GM19467 (cell line): Measurements from ENCODE around the gene RCOR1.
A peak's percentile ranks its signal among the peaks of the same experiment; 100 is the strongest.
"Not testable (repeated sequence)": the region's sequence is repeated elsewhere in the genome, so short reads cannot be mapped to it uniquely, and the experiment has no call there.

Experiments
- ATAC-seq: cut with Tn5 transposase; IDR thresholded peaks from one replicate; pipeline ENCODE4 v1.9.1; 2021; ENCODE audit warnings: mild to moderate bottlenecking, moderate library complexity; ENCODE audit not compliant: unreplicated experiment

RCOR1 gene

DNA sequence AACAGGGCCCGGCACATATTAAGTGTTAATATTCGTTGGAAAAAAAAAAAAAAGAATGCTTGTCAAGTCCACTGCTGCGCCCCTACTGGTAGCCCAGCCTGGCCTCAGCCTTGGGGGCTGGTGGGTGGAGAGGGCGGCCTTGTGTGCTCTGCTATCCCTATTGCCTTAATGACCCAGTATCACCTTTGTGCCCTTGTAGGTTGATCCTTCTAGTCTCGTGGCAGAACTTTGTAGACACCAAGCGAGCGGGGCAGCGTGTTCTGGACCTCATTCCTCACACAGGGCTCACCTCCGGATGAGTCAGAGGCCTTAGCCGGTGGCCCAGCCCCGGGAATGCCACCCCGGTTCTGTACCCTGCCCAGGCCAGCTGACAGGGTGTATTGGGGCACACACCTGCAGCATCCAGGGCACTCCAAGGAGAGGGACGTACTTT is 1.8 kb upstream of the RCOR1 start:
- no peak for ATAC-seq

DNA sequence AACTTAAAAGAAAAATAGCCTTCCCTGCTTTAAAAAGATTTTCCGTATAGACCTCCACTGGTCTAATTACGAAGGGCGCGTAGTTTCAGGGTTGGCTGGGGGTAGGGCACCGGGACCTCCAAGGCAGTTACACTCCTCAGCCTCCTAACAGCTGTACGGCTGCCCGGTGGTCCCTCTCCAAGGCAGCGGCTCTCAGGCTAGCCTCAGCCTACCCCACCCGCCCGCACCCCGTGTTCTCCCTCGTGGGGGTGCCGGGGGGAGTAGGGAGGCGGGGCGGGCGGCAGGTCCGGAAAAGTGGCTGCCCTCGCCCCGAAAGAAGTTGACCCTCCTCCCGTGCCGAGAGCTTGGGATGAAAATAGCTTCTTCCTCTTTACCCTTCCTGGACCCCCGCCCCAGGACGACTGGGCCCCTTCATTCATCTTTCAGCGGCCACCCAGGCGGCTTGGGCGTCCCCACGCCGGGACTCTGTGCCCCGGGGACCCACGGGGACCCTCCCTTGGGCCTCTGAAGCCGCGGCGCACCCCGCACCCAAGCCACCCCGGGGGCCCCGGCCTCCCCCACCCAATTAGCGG is 991 bp upstream of the RCOR1 start:
- ATAC-seq = no peak

DNA sequence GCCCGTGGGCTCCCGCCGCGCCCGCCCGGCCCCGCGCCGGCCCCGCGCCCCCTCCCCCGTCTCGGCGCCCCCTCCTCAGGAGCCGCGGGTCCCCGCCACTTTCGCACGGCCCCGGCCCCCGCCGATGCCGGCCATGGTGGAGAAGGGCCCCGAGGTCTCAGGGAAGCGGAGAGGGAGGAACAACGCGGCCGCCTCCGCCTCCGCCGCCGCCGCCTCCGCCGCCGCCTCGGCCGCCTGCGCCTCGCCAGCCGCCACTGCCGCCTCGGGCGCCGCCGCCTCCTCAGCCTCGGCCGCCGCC is 263 bp downstream of the RCOR1 start:
- peak; percentile 6 for ATAC-seq

DNA sequence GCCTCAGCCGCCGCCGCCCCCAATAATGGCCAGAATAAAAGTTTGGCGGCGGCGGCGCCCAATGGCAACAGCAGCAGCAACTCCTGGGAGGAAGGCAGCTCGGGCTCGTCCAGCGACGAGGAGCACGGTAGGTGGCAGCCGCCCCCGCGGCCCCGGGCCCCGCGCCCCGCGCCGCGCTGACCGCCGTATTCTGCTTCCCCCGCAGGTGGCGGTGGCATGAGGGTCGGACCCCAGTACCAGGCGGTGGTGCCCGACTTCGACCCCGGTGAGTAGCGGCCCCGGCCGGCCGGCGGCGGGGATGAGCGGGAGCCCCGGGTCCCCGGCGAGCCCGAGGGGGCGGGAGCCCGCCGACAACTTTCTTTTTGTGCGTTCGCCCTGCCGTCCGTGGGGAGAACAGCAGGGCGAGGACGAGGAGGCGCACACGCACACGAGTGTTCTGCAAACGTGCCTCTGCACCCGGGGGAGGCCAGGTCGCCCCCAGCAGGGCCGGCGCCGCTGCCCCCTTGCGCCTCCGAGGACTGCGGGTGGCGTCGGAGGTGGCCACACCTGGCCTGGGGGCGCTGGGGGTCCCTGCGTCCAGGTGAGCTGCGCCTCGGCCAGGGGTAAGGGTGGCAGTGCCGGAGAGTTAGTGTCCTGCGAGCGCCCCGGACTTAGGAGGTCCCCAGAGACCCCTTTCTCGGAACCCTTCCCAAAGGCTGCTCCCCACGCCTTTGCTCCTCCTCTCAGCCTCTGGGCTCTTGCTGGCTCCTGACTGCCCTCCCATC is 794 bp downstream of the RCOR1 start:
- peak; percentile 17 for ATAC-seq

DNA sequence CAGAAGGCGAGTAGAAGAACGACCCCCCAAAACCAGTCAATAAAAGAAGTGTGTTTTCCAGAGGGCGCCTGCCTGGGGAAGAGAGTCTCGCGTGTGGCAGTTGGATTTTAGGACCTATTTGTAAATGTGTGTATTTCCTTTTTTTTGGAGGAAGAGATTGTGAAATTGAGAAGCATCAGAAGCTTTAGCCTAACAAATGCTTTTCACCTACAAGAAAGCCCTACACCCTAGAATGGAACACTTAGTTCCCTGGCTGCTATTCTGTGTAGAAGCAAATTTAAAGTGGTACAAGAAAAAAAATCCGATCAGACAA is 1.3 kb downstream of the RCOR1 start:
- no peak for ATAC-seq

DNA sequence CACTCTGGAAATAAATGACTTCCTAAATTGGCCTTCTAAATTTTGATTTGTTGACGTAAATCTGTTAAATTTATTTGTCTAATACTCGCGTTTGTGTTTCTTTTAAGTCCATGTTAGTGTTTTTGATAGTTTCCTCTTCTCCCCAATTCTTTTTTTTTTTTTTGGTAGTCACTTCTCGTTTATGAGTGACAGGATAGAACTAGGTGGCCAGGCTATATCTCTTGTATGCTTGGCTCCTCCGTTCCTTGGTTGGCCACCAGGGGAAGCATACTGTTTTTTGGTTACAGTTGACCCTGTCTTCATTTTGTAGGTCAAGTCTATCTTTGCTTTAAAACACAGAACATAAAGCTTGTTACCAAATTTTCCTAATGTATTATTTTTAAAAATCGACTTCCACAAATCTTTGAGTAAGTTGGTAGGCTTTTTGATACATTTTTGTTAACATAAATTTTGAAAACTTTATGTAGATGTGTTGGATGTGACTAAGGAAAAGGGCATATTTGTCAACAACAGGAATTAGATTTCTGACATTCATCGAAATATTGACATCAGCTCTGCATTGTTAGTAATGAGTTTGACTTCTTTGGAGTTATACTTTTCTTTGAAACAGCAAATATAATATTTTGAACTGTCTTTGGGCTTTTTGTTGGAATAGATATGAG is 2.2 kb downstream of the RCOR1 start:
- no peak for ATAC-seq

DNA sequence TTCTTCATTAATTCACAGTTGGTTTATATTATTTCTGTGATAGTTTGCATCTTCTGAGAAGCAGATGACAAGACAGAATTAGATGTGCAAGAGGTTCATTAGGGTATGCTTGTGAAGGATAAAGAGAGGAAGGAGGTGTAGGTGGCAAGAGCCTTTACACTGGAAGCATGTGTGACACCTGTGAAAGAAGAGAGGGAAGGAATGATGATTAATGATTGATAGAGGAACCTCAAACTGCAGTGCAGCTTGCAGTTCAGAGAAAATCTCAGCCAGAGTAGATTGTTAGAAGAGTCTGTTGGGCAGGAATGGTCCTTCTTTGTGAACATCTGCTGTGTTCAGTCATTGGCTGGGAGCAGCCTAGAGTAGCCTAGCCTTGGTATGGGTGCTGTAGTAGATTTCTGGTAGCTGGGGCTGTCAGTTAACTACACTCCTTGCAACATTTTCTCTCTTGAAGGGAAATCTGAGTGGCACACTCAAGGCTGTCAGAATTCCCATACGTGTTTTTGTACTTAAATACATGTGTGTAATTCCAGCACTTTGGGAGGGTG is 9.0 kb downstream of the RCOR1 start:
- ATAC-seq = no peak

DNA sequence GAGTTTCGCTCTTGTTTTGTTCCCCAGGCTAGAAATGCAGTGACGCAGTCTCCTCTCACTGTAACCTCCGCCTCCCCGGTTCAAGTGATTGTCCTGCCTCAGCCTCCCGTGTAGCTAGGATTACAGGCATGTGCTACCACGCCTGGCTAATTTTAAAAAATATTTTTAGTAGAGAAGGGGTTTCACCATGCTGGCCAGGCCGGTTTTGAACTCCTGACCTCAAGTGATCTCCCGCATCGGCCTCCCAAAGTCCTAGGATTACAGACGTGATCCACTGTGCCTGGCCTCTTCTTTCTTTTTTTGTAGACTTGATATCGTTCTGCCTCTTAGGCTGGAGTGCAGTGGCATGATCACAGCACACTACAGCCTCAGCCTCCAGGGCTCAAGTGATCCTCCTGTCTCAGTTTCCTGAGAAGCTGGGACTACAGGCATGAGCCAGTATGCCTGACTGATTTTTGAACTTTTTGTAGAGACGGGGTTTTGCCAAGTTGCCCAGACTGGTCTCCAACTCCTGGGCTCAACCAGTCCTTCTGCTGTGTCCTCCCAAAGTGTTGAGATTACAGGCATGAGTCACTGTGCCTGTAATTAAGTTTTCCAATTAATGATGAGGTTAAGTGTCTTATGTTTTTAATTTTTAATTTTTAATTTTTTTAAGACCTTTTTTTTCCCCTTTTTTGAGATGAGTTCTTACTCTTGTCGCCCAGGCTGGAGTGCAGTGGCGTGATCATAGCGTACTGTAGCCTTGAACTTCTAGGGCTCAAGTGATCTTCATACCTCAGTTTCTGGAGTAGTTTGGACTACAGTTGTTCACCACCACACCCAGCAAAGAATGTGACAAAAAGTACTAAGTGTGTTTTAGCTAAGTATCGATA is 10.2 kb downstream of the RCOR1 start:
- ATAC-seq = no peak

DNA sequence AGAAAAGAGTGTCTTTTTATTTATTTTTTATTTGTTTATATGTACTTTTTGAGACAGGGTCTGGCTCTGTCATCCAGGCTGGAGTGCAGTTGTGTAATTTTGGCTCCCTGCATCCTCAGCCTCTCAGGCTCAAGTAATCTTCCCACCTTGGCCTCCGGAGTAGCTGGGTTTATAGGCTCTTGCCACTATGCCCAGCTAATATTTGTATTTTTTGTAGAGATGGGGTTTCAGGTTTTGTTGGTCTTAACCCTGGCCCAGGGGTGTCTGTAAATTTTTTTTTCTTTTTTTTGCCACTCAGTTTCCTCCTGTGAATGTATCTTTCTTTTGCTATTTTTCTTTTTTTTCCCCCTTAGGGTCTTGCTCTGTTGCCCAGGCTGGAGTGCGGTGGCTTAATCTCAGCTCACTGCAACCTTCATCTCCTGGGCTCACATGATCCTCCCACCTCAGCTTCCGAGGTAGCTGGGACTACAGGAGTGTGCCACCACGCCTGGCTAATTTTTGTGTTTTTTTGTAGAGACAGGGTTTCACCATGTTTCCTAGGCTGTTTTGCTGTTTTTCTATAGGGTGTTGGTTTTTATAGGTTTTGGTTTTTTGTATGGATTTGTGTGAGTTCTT is 11.0 kb downstream of the RCOR1 start:
- no peak for ATAC-seq

DNA sequence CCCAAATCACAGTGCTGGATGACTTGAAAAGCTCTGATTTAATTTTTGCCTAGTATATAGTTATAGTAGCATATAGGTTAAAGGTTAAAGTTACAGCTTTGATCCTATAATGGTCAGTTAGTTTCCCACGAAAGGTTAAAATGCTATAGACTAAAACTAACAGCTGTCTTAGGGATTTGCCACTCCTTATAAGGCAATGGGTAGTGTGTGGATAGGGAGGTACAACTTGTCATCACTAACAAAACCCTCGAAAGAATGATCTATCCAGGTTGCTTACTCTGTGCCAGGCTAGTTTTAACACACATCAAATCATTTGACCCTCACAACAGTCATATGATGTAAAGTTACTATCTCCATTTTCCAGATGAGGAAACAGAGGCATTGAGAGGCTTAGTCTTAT is 11.7 kb downstream of the RCOR1 start:
- ATAC-seq = no peak

DNA sequence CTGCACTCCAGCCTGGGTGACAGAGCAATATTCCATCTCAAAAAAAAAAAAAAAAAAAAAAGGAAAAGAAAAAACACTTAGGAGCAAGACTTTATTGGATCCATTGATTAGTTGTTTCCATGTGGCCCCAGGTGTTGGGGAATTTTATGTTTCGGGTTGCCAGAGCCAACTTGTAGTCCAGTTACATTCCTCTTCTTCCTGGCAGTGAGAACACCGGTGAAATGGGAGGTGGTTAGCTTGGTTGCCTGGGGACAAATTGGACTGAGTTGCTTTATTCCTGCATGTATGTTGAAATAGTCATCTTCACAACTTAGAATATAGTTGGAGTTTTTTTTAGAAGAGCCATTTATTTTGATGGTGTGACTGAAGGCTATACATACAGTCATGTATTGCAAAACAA is 12.6 kb downstream of the RCOR1 start:
- ATAC-seq = no peak

DNA sequence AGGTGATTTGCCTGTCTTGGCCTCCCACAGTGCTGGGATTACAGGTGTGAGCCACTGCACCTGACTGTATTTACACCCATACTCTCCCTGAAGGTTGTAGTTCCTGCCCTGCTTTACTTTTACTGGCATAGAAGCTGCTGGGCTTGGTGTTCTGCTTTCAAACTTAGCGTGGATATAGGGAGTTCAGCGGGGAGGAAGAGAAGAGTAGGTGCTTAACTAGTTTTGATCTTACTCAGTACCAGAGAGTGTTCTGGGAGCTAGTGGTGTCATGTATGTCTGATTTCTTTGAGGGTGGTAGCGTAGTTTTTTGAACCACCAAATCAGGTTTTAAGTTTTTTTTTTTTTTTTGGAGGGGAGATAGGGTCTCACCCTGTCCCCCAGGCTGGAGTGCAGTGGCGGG is 13.8 kb downstream of the RCOR1 start:
- no peak for ATAC-seq

DNA sequence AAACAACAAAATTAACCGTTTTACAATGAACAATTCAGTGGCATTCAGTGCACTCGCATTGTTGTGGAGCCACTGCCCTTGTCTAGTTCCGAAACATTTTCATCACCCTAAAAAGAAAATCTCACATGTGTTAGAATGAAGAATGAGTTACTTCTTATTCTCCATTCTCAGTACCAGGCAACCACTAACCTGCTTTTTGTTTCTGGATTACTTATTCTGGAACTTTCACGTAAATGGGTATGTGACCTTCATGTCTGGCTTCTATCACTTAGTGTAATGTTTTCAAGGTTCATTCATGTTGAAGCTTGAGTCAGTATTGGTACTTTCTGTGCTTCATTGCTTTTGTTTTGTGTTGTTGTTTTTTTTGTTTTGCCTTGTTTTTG is 15.6 kb downstream of the RCOR1 start:
- peak; percentile 41 for ATAC-seq

DNA sequence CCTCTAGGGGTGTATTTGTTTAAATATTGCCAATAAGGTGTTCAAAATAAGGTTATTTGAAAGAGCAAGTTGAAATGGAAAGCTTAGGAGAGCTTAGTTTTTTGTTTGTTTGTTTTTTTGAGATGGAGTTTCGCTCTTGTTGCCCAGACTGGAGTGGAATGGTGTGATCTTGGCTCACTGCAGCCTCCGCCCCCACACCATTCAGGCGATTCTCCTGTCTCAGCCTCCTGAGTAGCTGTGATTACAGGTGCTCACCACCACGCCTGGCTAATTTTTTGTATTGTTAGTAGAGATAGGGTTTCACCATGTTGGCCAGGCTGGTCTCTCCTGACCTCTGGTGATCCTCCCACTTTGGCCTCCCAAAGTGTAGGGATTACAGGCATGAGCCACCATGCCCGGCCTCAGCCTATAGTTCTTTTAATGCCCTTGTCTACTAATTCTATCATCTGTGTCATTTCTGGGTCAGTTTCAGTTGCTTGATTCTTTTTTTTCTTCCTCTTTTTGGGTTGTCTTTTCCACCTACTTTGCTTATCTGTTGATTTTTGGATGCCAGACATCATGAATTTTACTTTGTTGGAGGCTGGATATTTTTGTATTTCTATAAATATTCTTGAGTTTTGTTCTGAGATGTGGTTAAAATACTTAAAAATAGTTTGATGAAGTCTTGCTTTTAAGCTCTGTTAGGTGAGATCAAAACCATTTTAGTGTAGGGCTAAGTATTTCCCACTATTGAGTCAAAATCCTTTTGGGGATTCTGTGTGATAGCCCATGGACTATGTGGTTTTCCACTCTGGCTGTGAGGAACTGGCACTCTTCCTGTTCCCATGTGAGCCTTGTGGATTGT is 18.7 kb downstream of the RCOR1 start:
- ATAC-seq = no peak

DNA sequence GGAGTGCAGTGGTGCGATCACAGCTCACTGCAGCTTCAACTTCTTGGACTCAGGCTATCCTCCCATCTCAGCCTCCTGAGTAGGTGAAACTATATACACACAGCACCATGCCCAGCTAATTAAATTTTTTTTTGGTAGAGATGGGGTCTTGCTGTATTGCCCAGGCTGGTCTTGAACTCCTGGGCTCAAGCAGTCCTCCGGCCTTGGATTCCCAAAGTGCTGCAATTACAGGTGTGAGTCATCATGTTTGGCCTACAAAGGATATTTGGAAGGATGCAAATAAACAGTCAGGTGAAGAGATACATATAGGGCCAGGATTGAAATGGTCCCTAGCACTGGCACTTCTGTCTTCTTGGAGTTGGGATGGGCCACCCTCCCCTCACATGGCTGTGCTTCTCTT is 23.9 kb downstream of the RCOR1 start:
- no peak for ATAC-seq

DNA sequence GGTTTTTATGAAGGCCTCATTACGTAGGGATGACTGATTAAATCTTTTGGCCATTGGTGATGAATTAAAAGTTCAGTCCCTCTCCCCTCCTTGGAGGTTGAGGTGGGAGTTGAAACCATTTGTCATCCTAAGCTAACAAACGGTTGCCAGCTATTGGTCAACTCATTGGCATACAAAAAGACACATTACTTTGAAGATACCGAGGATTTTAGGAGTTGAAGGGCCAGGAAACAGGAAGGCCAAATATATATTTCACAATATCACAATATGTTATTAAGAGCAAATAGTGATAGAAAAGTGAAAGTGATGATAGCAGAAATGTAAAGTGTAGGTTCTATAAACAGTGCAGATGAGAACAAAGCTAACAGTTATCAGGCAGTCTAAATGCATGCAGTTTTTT is 24.4 kb downstream of the RCOR1 start:
- no peak for ATAC-seq

DNA sequence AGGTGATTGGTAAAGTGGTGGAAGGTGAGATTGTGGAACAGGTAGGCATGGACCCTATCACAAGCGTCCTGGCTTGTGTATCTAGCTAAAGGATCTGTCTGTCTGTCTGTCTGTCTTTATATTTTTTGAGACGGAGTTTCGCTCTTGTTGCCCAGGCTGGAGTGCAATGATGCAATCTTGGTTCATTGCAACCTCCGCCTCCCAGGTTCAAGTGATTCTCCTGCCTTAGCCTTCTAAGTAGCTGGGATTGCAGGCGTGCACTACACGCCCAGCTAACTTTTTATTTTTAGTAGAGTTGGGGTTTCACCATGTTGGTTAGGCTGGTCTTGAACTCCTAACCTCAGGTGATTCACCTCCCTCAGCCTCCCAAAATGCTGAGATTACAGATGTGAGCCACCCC is 26.6 kb downstream of the RCOR1 start:
- not testable (repeated sequence) for ATAC-seq

DNA sequence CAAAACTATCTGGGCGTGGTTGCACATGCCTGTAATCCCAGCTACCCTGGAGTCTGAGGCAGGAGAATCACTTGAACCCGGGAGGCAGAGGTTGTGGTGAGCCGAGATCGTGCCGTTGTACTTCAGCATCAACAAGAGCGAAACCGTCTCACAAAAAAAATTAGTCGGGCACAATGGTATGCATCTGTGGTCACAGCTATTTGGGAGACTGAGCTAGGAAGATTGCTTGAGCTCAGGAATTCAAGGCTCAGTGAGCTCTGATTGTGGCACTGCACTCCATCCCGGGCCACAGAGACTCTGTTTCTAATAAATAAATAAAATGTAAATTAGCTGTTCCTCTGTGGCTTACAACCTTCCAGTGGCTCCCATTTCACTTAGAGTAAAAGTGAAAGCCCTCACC is 28.0 kb downstream of the RCOR1 start:
- no peak for ATAC-seq

DNA sequence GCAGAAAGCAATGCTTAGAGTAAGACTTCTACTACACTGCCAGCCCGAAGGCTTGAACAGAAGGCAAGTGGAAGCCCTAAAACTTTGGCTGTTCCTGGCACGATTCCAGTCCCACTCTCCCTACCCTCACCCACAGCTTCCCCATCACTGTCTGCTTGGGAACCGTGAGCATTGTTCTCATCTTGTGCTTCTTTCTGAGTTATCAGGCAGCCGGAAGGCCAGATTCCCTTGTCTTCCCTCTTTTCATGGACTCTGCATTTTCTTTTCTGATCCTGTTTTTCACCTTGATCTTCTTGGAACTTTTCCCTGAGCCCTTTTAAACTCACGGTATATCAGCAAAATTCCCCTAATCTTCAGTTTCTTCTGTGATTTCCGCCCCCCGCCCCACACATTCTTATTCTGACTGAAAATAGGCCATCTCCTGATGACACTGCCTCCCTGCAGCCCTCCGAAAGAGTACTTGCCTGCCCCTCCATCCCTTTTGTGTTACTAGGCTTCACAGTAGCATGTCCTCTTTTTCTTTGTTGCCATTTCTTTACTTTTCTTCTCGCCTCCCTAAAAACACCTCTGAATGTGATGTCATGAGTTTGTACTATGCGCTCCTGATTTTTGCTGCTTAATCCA is 29.9 kb downstream of the RCOR1 start:
- ATAC-seq = no peak

DNA sequence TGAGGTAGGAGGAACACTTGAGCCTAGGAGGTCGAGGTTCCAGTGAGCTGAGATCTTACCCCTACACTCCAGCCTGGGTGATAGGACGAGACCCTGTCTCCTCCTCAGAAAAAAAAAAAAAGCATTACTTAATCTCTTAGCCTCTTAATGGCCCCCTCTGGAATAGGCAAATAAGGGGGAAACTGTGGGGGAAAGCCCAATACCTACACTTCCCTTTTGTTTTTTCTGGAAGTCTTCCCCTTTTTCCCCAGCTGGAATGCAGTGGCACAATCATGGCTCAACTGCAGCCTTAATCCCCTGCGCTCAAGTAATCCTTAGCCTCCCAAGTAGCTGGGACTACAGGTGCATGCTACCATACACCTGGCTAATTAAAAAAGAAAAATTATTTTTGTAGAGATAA is 32.2 kb downstream of the RCOR1 start:
- no peak for ATAC-seq
